SK-N-MC (cell line): ENCODE results near the gene PHOSPHO1.

Experiments
- EZH2 ChIP-seq: fragments of 200-600 bp; sonication (generic); IDR thresholded peaks from one replicate; pipeline ENCODE4 v1.6.1; 2017; ENCODE audit warnings: antibody characterized with exemption
- POLR2AphosphoS5 ChIP-seq: IDR thresholded peaks from 2 replicates; pipeline ENCODE4 v1.6.1; 2012; ENCODE audit warnings: mild to moderate bottlenecking, low read depth, low read length, borderline replicate concordance

GRCh38 chr17:49230636-49231562 lies at the start of gene PHOSPHO1:
- TF ChIP-seq EZH2 (no peak), POLR2AphosphoS5 (peak; percentile 74)
